ENCODE results near the gene CDCA7L.
"Not testable (repeated sequence)": the region's sequence is repeated elsewhere in the genome, so short reads cannot be mapped to it uniquely, and the experiment has no call there.

Gene CDCA7L

GRCh38 chr7:21903020-21903786, 42.5 kb downstream of the CDCA7L start:
- no peak for DNase-seq

GRCh38 chr7:21902240-21902639, 43.5 kb downstream of the CDCA7L start:
- no peak for DNase-seq

- no peak for DNase-seq
Measured at GRCh38 chr7:21898265-21898930, 47.3 kb downstream of the CDCA7L start.

GRCh38 chr7:21893401-21893800, 52.3 kb downstream of the CDCA7L start:
- DNase-seq: no peak

- DNase-seq: no peak
Measured at GRCh38 chr7:21891291-21891690, 54.4 kb downstream of the CDCA7L start.

GRCh38 chr7:21887779-21888178, 57.9 kb downstream of the CDCA7L start:
- DNase-seq: no peak

GRCh38 chr7:21887353-21887752, 58.3 kb downstream of the CDCA7L start:
- DNase-seq: no peak

- DNase-seq: no peak
Measured at GRCh38 chr7:21886396-21886795, 59.3 kb downstream of the CDCA7L start.

- DNase-seq: no peak
Measured at GRCh38 chr7:21884496-21884895, 61.2 kb downstream of the CDCA7L start.

GRCh38 chr7:21883501-21883900, 62.2 kb downstream of the CDCA7L start:
- DNase-seq: not testable (repeated sequence)

GRCh38 chr7:21883069-21883468, 62.6 kb downstream of the CDCA7L start:
- no peak for DNase-seq

GRCh38 chr7:21869785-21870402, 75.8 kb downstream of the CDCA7L start:
- no peak for DNase-seq

GRCh38 chr7:21868576-21868850, 77.2 kb downstream of the CDCA7L start:
- no peak for DNase-seq

GRCh38 chr7:21867816-21868575, 77.7 kb downstream of the CDCA7L start:
- no peak for DNase-seq

- no peak for DNase-seq
Measured at GRCh38 chr7:21867226-21867625, 78.5 kb downstream of the CDCA7L start.

- no peak for DNase-seq
Measured at GRCh38 chr7:21866731-21867130, 79.0 kb downstream of the CDCA7L start.

- DNase-seq: not testable (repeated sequence)
Measured at GRCh38 chr7:21865631-21866204, 80.0 kb downstream of the CDCA7L start.

- DNase-seq: no peak
Measured at GRCh38 chr7:21851559-21851967, 94.1 kb downstream of the CDCA7L start.
